ENCODE results near the gene OLFML1. TPM values are rescaled to one million over a fixed set of nuclear protein-coding genes. Genes with fewer than 3 reads are reported as not detected.

OLFML1 gene
- total and polyA plus RNA-seq, 2 of the 8 experiments (the other 6 are each of a cell fraction or from before 2014, with no cell fraction given): 0.24 TPM; not detected in 1

GRCh38 chr11:7540830-7541555 is 55.7 kb downstream of the OLFML1 start:
- H3K4me3 ChIP-seq (ENCODE audit: extremely low read depth in 1 of 4, insufficient read depth in 2 of 4, low read depth in 3 of 4, low read length in 4 of 4): no peak overlapping the region
- H3K4me1 ChIP-seq (replicated peaks in 1 of 4; ENCODE audit: control insufficient read depth in 3 of 4, insufficient read depth in 4 of 4, low read length in 3 of 4): peaks cover 0 to 5% (median under 1%) of the 10 kb centered on the region in 4 experiments; a peak in 3 of 7 replicates
- H3K36me3 ChIP-seq (ENCODE audit: control insufficient read depth in 2 of 4, insufficient read depth in 4 of 4, low read length in 3 of 4): no peaks in the 10 kb centered on the region
- no peak overlapping the region for H3K9ac ChIP-seq (replicated peaks in 1 of 4; ENCODE audit: extremely low read depth in 1 of 4, low read depth in 3 of 4, low read length in 3 of 4)
- H3K18ac ChIP-seq (ENCODE audit: extremely low read depth, low read length): no peak overlapping the region
- no peak for FAIRE-seq
- no peak overlapping the region for H2BK20ac ChIP-seq (ENCODE audit: low read length)
- TF ChIP-seq FOSL1 (IDR thresholded peaks at IDR 0.05; ENCODE audit: insufficient read depth, low read depth, low read length): no peak
- TF ChIP-seq NANOG (IDR thresholded peaks at IDR 0.05; ENCODE audit: insufficient read depth, low read depth, low read length, poor library complexity, severe bottlenecking): no peak
- TF ChIP-seq RFX5 (IDR thresholded peaks at IDR 0.05; ENCODE audit: borderline replicate concordance, low read depth, low read length): no peak
- TF ChIP-seq PHF8 (conservative IDR thresholded peaks at IDR 0.05; ENCODE audit: low read depth, low read length): no peak
- TF ChIP-seq, protein P1, sequence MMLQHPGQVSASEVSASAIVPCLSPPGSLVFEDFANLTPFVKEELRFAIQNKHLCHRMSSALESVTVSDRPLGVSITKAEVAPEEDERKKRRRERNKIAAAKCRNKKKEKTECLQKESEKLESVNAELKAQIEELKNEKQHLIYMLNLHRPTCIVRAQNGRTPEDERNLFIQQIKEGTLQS (IDR thresholded peaks at IDR 0.05; ENCODE audit: insufficient read depth, low read depth, low read length): no peak
- no peak for TF ChIP-seq CHD2 (IDR thresholded peaks at IDR 0.05; ENCODE audit: low read length)
- TF ChIP-seq TBP (IDR thresholded peaks at IDR 0.05; ENCODE audit: low read depth, low read length): no peak
- no peak for TF ChIP-seq CBX5 (IDR thresholded peaks at IDR 0.05; ENCODE audit: low read depth, low read length)
- no peak for TF ChIP-seq BRCA1 (IDR thresholded peaks at IDR 0.05; ENCODE audit: low read depth, low read length)
- TF ChIP-seq KDM4A (IDR thresholded peaks at IDR 0.05; ENCODE audit: low read depth, low read length, severe bottlenecking): no peak
- TF ChIP-seq SRF (IDR thresholded peaks at IDR 0.05; ENCODE audit: low read depth, low read length): no peak
- no peak overlapping the region for H2AFZ ChIP-seq (ENCODE audit: low read length)
- POLR2A ChIA-PET (ENCODE audit: partially characterized antibody): no interaction called here
- CTCF ChIA-PET (ENCODE audit: partially characterized antibody): interaction anchor here (1.8 to 3.1 kb wide), 2 partner anchors 8 to 31 kb away, joined by 5 to 31 read pairs; no protein-coding TSS in a partner anchor
- H3K27ac ChIP-seq (ENCODE audit: low read depth, low read length): no peak overlapping the region
- H3K27me3 ChIP-seq (replicated peaks in 1 of 4; ENCODE audit: control insufficient read depth in 3 of 4, extremely low read depth in 1 of 4, insufficient read depth in 3 of 4, low read length in 3 of 4): no peaks in the 10 kb centered on the region
- H3K9me3 ChIP-seq (ENCODE audit: insufficient read depth in 2 of 2, low read depth in 1 of 2, low read length in 1 of 2): no peaks in the 10 kb centered on the region
- no peak overlapping the region for H3K56ac ChIP-seq (replicated peaks; ENCODE audit: insufficient read length, low read depth, low read length)
- H3K79me1 ChIP-seq (ENCODE audit: low read depth, low read length): no peaks in the 10 kb centered on the region; the same call in 1 of the 2 replicates
- H4K20me1 ChIP-seq (replicated peaks in 1 of 2; ENCODE audit: control insufficient read depth in 1 of 2, insufficient read depth in 2 of 2, low read length in 2 of 2): no peaks in the 10 kb centered on the region
- no peak overlapping the region for H3K4ac ChIP-seq (replicated peaks; ENCODE audit: insufficient read length, low read depth, low read length)
- no peak overlapping the region for H4K8ac ChIP-seq (ENCODE audit: extremely low read depth, insufficient read depth, low read length)
- no peak overlapping the region for H3K23ac ChIP-seq (ENCODE audit: insufficient read length)
- no peak overlapping the region for H4K91ac ChIP-seq (replicated peaks; ENCODE audit: insufficient read length, low read length)
- H4K5ac ChIP-seq (ENCODE audit: insufficient read length, low read depth, low read length): no peak overlapping the region
- 90% methylated on average over 8 of the region's 8 CpGs; no CpG with 5 or more reads in 1 of the 2 experiments for WGBS, 2 experiments (ENCODE audit: extremely low coverage in 1 of 2, insufficient coverage in 1 of 2, insufficient read length in 1 of 2, insufficient replicate concordance in 2 of 2, low coverage in 1 of 2, low lambda C conversion rate in 2 of 2, missing lambda C conversion rate in 1 of 2)
- no peak for DNase-seq (ENCODE audit: low read depth in 1 of 2, low spot score in 2 of 2)
- no peak overlapping the region for H2BK5ac ChIP-seq (ENCODE audit: low read depth, low read length)
- no peak overlapping the region for H3K4me2 ChIP-seq (ENCODE audit: insufficient read depth in 1 of 2, low read depth in 2 of 2, low read length in 2 of 2)
- H2BK120ac ChIP-seq (replicated peaks; ENCODE audit: low read depth, low read length): no peak overlapping the region
- no peak overlapping the region for H2BK12ac ChIP-seq (ENCODE audit: low read depth, low read length)
- no peaks in the 10 kb centered on the region for H3K79me2 ChIP-seq (ENCODE audit: control insufficient read depth in 1 of 2, insufficient read depth in 2 of 2, low read length in 2 of 2)
- H3K23me2 ChIP-seq (ENCODE audit: low read depth, low read length): no peaks in the 10 kb centered on the region
- H2BK15ac ChIP-seq (ENCODE audit: low read length): no peak overlapping the region
- no peak overlapping the region for H2AK5ac ChIP-seq (ENCODE audit: low read depth, low read length)
- H3K14ac ChIP-seq (ENCODE audit: insufficient read length): no peak overlapping the region
